GM12864 (cell line): ENCODE results near the gene SANBR.

Experiments
- DNase-seq: peaks from one replicate; pipeline ENCODE4 v3.0.0-alpha.2; 2011; ENCODE audit warnings: low read depth
- H3K4me3 ChIP-seq: 2 replicates; pipeline ENCODE4 v1.5.1; 2011; ENCODE audit warnings: mild to moderate bottlenecking, low read depth, low read length, control low read depth
- CTCF ChIP-seq: IDR thresholded peaks from 2 replicates; pipeline ENCODE4 v1.5.1; 2011; ENCODE audit warnings: low read depth, mild to moderate bottlenecking, moderate library complexity, low read length, control low read depth, inconsistent platforms; ENCODE audit errors: missing control alignments

SANBR gene

DNA sequence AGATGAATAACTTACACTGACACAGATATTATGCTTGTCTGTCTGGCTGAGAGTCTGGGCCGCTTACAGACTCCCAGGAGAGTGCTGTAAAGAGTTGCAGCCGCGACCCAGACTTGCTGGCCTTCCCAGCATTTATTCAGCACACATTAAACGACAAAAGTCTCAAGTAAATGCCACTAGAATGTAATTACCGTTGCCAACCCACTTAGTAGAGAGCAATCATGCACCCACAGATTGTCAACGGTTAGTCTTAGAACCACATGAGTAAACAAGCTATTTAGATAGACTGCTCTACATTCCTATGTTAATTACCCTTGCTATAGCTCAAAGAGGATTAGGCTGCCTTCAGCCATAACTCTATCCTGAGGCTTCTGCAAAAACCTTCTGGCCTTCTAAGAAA is 48.5 kb downstream of the SANBR start:
- no peak overlapping the region for H3K4me3 ChIP-seq
- no peak for DNase-seq
- TF ChIP-seq CTCF: no peak
